H54 (cell line): ENCODE results near the gene SLC22A8.
A peak's percentile ranks its signal among the peaks of the same experiment; 100 is the strongest.
"Not testable (repeated sequence)": the region's sequence is repeated elsewhere in the genome, so short reads cannot be mapped to it uniquely, and the experiment has no call there.

Experiments
- DNase-seq: peaks from one replicate; pipeline ENCODE4 v3.0.0; 2011; ENCODE audit warnings: low spot score, mixed read lengths; ENCODE audit not compliant: insufficient read length
- FAIRE-seq: peaks from 3 replicates; lab custom pipeline; 2011; peaks lifted over from hg19 to GRCh38; lab: Jason Lieb, UNC
- POLR2A ChIP-seq: IDR thresholded peaks from 2 replicates; pipeline ENCODE4 v1.6.1; 2011; ENCODE audit warnings: low read depth, mild to moderate bottlenecking, low read length

Gene SLC22A8

GRCh38 chr11:62974848-62975522, 40.7 kb downstream of the SLC22A8 start:
- FAIRE-seq (no peak), DNase-seq (peak; percentile 42)
- no peak for TF ChIP-seq POLR2A

GRCh38 chr11:62965574-62965973, 50.1 kb downstream of the SLC22A8 start:
- DNase-seq, result no peak
- no peak for FAIRE-seq
- TF ChIP-seq POLR2A, result no peak

GRCh38 chr11:62962391-62962790, 53.2 kb downstream of the SLC22A8 start:
- no peak for TF ChIP-seq POLR2A
- DNase-seq (no peak), FAIRE-seq (no peak)

- no peak for TF ChIP-seq POLR2A
- DNase-seq (no peak), FAIRE-seq (no peak)
Observed at GRCh38 chr11:62961017-62961570, 54.5 kb downstream of the SLC22A8 start.

- no peak for TF ChIP-seq POLR2A
- no peak for FAIRE-seq
- DNase-seq, result no peak
Observed at GRCh38 chr11:62959422-62959980, 56.1 kb downstream of the SLC22A8 start.

- TF ChIP-seq POLR2A, result no peak
- no peak for FAIRE-seq
- peak; percentile 14 for DNase-seq
Observed at GRCh38 chr11:62958547-62959421, 56.9 kb downstream of the SLC22A8 start.

DNA sequence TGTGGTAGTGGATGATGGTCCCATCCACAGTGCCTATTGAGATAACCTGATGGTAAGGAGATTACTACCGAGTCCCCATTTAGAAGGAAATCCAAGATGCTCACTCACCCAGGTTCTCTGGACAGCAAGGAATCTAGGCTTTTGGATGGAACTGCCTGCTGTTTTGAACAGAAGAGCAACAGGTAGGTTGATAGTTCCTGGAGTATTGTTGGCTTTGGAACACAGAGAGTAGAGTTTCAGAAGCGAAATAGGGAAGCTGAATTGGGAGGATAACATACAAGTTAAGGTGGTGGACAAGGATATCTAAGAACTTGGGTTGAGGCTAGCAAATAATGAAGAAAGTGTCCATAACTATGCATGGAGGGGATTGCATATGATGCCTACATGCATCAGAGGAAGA, 58.5 kb downstream of the SLC22A8 start:
- TF ChIP-seq POLR2A, result no peak
- FAIRE-seq, result no peak
- DNase-seq, result no peak

GRCh38 chr11:62954478-62954877, 61.2 kb downstream of the SLC22A8 start:
- no peak for TF ChIP-seq POLR2A
- DNase-seq (no peak), FAIRE-seq (no peak)

DNA sequence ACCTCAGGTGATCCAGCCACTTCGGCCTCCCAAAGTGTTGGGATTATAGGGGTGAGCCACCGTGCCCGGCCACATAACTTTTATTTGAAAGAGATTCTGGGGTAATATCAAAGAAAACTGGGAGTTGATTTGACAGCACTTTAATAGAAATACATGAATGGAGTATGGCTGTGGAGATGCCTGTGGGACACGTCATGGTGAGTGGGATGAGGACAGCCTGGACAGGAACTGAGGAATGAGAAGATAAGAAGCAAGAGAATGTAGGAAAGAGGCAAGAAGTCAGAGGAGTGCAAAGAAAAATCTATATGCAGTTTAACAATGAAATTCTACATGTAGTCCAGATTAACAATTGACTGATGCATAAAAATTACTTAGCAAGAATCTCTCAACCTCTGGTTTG, 61.8 kb downstream of the SLC22A8 start:
- no peak for DNase-seq
- no peak for FAIRE-seq
- no peak for TF ChIP-seq POLR2A

GRCh38 chr11:62948765-62949320, 66.8 kb downstream of the SLC22A8 start:
- FAIRE-seq, result no peak
- DNase-seq, result no peak
- TF ChIP-seq POLR2A, result no peak

GRCh38 chr11:62945538-62945937, 70.1 kb downstream of the SLC22A8 start:
- FAIRE-seq, DNase-seq: not testable (repeated sequence)
